ENCODE measurements around the gene TOR2A.

Gene TOR2A

GRCh38 chr9:127734247-127734746, 797 bp downstream of the TOR2A start:
- no peak for TF ChIP-seq CTCF (IDR thresholded peaks at IDR 0.05; ENCODE audit: borderline replicate concordance, control extremely low read depth, extremely low read depth, insufficient read depth, missing control alignments)
- in situ Hi-C loops (cut with MboI; ENCODE audit: low sequenced_read_pairs, unreplicated experiment), result no loop called here
- DNase-seq (ENCODE audit: low spot score), result no peak

- no peak for DNase-seq (ENCODE audit: low spot score)
- no peak for TF ChIP-seq CTCF (IDR thresholded peaks at IDR 0.05; ENCODE audit: borderline replicate concordance, control extremely low read depth, extremely low read depth, insufficient read depth, missing control alignments)
- in situ Hi-C loops (cut with MboI; ENCODE audit: low sequenced_read_pairs, unreplicated experiment), result no loop called here
These were observed 1.5 kb downstream of the TOR2A start for GRCh38 chr9:127733614-127734013.

GRCh38 chr9:127732444-127732843, 2.6 kb downstream of the TOR2A start:
- in situ Hi-C loops (cut with MboI; ENCODE audit: low sequenced_read_pairs, unreplicated experiment), result no loop called here
- no peak for DNase-seq (ENCODE audit: low spot score)
- TF ChIP-seq CTCF (IDR thresholded peaks at IDR 0.05; ENCODE audit: borderline replicate concordance, control extremely low read depth, extremely low read depth, insufficient read depth, missing control alignments), result no peak

GRCh38 chr9:127731938-127732337, 3.2 kb downstream of the TOR2A start:
- TF ChIP-seq CTCF (IDR thresholded peaks at IDR 0.05; ENCODE audit: borderline replicate concordance, control extremely low read depth, extremely low read depth, insufficient read depth, missing control alignments), result no peak
- DNase-seq (ENCODE audit: low spot score), result no peak
- in situ Hi-C loops (cut with MboI; ENCODE audit: low sequenced_read_pairs, unreplicated experiment), result no loop called here

- in situ Hi-C loops (cut with MboI; ENCODE audit: low sequenced_read_pairs, unreplicated experiment), result no loop called here
- TF ChIP-seq CTCF (IDR thresholded peaks at IDR 0.05; ENCODE audit: borderline replicate concordance, control extremely low read depth, extremely low read depth, insufficient read depth, missing control alignments), result no peak
- no peak for DNase-seq (ENCODE audit: low spot score)
These were observed 4.2 kb downstream of the TOR2A start for GRCh38 chr9:127730799-127731410.

GRCh38 chr9:127730262-127730661, 4.8 kb downstream of the TOR2A start:
- in situ Hi-C loops (cut with MboI; ENCODE audit: low sequenced_read_pairs, unreplicated experiment), result no loop called here
- TF ChIP-seq CTCF (IDR thresholded peaks at IDR 0.05; ENCODE audit: borderline replicate concordance, control extremely low read depth, extremely low read depth, insufficient read depth, missing control alignments), result no peak

More at GRCh38 chr9:127730262-127730661, 4.8 kb downstream of the TOR2A start:
- no peak for DNase-seq (ENCODE audit: low spot score)

Measured in GM13976 (cell line).